CD4-positive, alpha-beta T cell (primary cell): ENCODE measurements around the gene ITGAE. TPM values are rescaled to one million over a fixed set of nuclear protein-coding genes. Genes with fewer than 3 reads are reported as not detected.
"Not testable (repeated sequence)": the region's sequence is repeated elsewhere in the genome, so short reads cannot be mapped to it uniquely, and the experiment has no call there.

Source experiments
- ATAC-seq: fragments of 200-7000 bp; cut with Tn5 transposase; one replicate; pipeline ENCODE4 v1.10.0; 2022; ENCODE audit warnings: mild to moderate bottlenecking; ENCODE audit not compliant: poor library complexity
- CTCF ChIA-PET: fragments of 350-600 bp; sonication (Branson Sonifier 250); formaldehyde crosslinking; loops from one replicate; lab custom pipeline; 2021; ENCODE audit warnings: antibody characterized with exemption, inconsistent platforms; lab: Charles Lee
- POLR2A ChIA-PET: fragments of 350-600 bp; sonication (Branson Sonifier 250); formaldehyde crosslinking; loops from one replicate; lab custom pipeline; 2021; ENCODE audit warnings: antibody characterized with exemption, inconsistent platforms; lab: Charles Lee
- DNase-seq, 14 experiments: peaks; one replicate each; pipeline ENCODE4 v3.0.0-alpha.2; 2013 to 2020; ENCODE audit warnings: mixed read lengths in 2 of 14
- H3K27ac ChIP-seq, 2 donors: one replicate each; pipeline versions ENCODE4 v1.5.1 to v1.7.0; 2013; ENCODE audit warnings: low read length in 2 of 2, low read depth in 1 of 2, mild to moderate bottlenecking in 1 of 2
- H3K27me3 ChIP-seq, 2 experiments: 1 replicate in 1 of 2; 2 replicates in 1 of 2; pipeline versions ENCODE4 v1.6.1 to v1.7.0; 2013; ENCODE audit warnings: low read length in 2 of 2, control low read depth in 1 of 2, mild to moderate bottlenecking in 1 of 2, moderate library complexity in 1 of 2; ENCODE audit not compliant: insufficient read depth in 2 of 2, control insufficient read depth in 1 of 2
- H3K36me3 ChIP-seq: one replicate; pipeline ENCODE4 v1.6.1; 2013; ENCODE audit warnings: low read length, control low read depth; ENCODE audit not compliant: insufficient read depth
- H3K4me1 ChIP-seq: one replicate; pipeline ENCODE4 v1.6.1; 2013; ENCODE audit warnings: low read length, control low read depth; ENCODE audit not compliant: insufficient read depth
- H3K4me3 ChIP-seq: one replicate; pipeline ENCODE4 v1.5.1; 2013; ENCODE audit warnings: mild to moderate bottlenecking, low read length, moderate library complexity
- H3K9me3 ChIP-seq, 2 experiments: 1 replicate in 1 of 2; 2 replicates in 1 of 2; pipeline versions ENCODE4 v1.6.1 to v1.7.0; 2013; ENCODE audit warnings: low read length in 2 of 2, mild to moderate bottlenecking in 2 of 2, control low read depth in 1 of 2, moderate library complexity in 1 of 2; ENCODE audit not compliant: control insufficient read depth in 1 of 2, insufficient read depth in 1 of 2
- H3K27ac Mint-ChIP-seq: one replicate; pipeline ENCODE4 v1.8.0; 2020; ENCODE audit warnings: mixed read lengths
- H3K27me3 Mint-ChIP-seq: one replicate; pipeline ENCODE4 v1.8.0; 2021; ENCODE audit warnings: mixed read lengths
- H3K36me3 Mint-ChIP-seq: one replicate; pipeline ENCODE4 v1.8.0; 2021; ENCODE audit warnings: low read depth, mixed read lengths
- H3K4me1 Mint-ChIP-seq: one replicate; pipeline ENCODE4 v1.8.0; 2021; ENCODE audit warnings: low read depth, mixed read lengths
- H3K4me3 Mint-ChIP-seq: one replicate; pipeline ENCODE4 v1.8.0; 2020; ENCODE audit warnings: mild to moderate bottlenecking, mixed read lengths
- H3K9me3 Mint-ChIP-seq: one replicate; pipeline ENCODE4 v1.8.0; 2020; ENCODE audit warnings: mixed read lengths
- intact Hi-C, 2 experiments: fragments of 100-400 bp; cut with DNase I in 1 of 2; cut with micrococcal nuclease in 1 of 2; formaldehyde crosslinking; loops; one replicate each; pipeline versions ENCODE4 v1.15.1 to v1.9.0; 2023 to 2025; cut with DNase I, micrococcal nuclease
- total RNA-seq, 174 experiments: library from RNA in 2 of 174; stranded (reverse) in 2 of 174; gene quantifications; one replicate each; pipeline ENCODE4 v1.2.3 and lab custom pipeline; 2021 to 2026
- TF ChIP-seq, protein P1 (sequence below): fragments of 200-600 bp; IDR thresholded peaks from one replicate; pipeline ENCODE4 v1.8.0; 2022; ENCODE audit warnings: antibody characterized with exemption, mild to moderate bottlenecking

The ITGAE gene
- total RNA-seq, 2 experiments from 2014 or later: 15.8 to 18.3 TPM

DNA sequence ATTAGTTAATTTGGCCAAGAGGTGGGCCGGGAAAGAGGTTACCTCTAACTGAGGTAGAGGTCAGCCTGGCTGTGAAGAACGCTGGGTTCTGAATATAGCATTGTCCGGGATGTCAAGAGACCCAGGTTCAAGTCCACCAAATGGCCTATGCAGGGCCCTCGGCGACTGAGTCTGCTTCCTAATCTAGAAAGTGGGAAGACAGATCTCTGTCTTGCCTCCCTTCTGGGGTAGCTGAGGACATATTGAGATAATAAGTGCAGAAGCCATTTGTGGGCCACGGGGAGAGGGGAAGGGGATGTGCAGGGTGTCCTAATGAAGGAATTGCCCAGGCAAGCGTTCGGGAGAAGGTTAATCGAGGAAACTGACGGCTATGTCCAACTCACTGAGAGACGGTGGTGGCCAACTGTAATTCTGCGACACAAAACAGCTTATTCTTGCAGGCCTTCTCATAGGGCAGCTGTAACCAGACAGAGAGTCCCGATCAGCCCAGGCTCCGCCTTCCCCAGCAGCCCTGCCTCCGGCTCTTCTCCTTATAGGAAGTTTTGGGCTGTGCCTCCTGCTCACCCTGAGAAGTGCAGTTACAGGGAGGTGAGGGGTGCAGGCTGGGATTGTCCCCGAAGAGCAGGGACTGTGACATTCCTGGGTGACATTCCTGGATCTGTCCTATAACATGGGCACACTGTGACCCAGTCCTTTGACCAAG, 61.4 kb downstream of the ITGAE start:
- H3K4me3 ChIP-seq: no peak overlapping the region
- TF ChIP-seq, protein P1, sequence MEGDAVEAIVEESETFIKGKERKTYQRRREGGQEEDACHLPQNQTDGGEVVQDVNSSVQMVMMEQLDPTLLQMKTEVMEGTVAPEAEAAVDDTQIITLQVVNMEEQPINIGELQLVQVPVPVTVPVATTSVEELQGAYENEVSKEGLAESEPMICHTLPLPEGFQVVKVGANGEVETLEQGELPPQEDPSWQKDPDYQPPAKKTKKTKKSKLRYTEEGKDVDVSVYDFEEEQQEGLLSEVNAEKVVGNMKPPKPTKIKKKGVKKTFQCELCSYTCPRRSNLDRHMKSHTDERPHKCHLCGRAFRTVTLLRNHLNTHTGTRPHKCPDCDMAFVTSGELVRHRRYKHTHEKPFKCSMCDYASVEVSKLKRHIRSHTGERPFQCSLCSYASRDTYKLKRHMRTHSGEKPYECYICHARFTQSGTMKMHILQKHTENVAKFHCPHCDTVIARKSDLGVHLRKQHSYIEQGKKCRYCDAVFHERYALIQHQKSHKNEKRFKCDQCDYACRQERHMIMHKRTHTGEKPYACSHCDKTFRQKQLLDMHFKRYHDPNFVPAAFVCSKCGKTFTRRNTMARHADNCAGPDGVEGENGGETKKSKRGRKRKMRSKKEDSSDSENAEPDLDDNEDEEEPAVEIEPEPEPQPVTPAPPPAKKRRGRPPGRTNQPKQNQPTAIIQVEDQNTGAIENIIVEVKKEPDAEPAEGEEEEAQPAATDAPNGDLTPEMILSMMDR: no peak
- H3K4me1 ChIP-seq: peaks cover 43% of the 10 kb centered on the region
- no peak for DNase-seq
- Mint-ChIP-seq H3K36me3 (no peaks in the 10 kb centered on the region), H3K27me3 (no peaks in the 10 kb centered on the region), H3K4me1 (peaks cover 44% of the 10 kb centered on the region), H3K27ac (peak overlapping the region; percentile 69), H3K9me3 (no peaks in the 10 kb centered on the region), H3K4me3 (no peak overlapping the region)
- H3K36me3 ChIP-seq: no peaks in the 10 kb centered on the region
- H3K27ac ChIP-seq: no peak overlapping the region
- no peaks in the 10 kb centered on the region for H3K27me3 ChIP-seq
- ChIA-PET POLR2A (interaction anchor here (0.8 to 2.3 kb wide), 8 partner anchors 12 to 824 kb away, joined by 3 to 17 read pairs (median 6); partner anchors contain the start of genes NCBP3 and P2RX5), CTCF (interaction anchor here (2.5 to 7.0 kb wide), 3 partner anchors 26 to 106 kb away, joined by 23 to 106 read pairs (median 52); partner anchors contain the start of gene NCBP3)
- ATAC-seq: no peak
- intact Hi-C loops: loop anchor here (5.0 to 10.0 kb wide), 5 partner anchors 45 to 268 kb away; partner anchors contain the start of gene NCBP3 (in 1 of the 2)
- peaks cover 0 to 5% of the 10 kb centered on the region in 2 experiments for H3K9me3 ChIP-seq

- ATAC-seq (peak; percentile 89), DNase-seq (peak; percentile 43 to 80 (median 61))
- no peaks in the 10 kb centered on the region for H3K9me3 Mint-ChIP-seq
- no peak overlapping the region for H3K4me3 ChIP-seq
- ChIA-PET CTCF (interaction anchor here (1.2 to 7.0 kb wide), 15 partner anchors 16 to 107 kb away, joined by 3 to 106 read pairs (median 8); partner anchors contain the start of genes CTNS, NCBP3 and P2RX5), POLR2A (interaction anchor here (0.6 to 2.3 kb wide), 13 partner anchors 12 to 825 kb away, joined by 3 to 17 read pairs (median 6); partner anchors contain the start of genes HASPIN, NCBP3 and P2RX5)
- no peaks in the 10 kb centered on the region for H3K36me3 ChIP-seq
- no peaks in the 10 kb centered on the region for H3K27me3 Mint-ChIP-seq
- no peak overlapping the region for H3K27ac ChIP-seq
- H3K4me1 ChIP-seq: peaks cover 43% of the 10 kb centered on the region
- peaks cover 0 to 5% of the 10 kb centered on the region in 2 experiments for H3K9me3 ChIP-seq
- H3K4me1 Mint-ChIP-seq: peaks cover 44% of the 10 kb centered on the region
- TF ChIP-seq, protein P1: no peak
- peak overlapping the region; percentile 54 for H3K27ac Mint-ChIP-seq
- intact Hi-C loops: loop anchor here (1.0 to 10.0 kb wide), 6 partner anchors 46 to 269 kb away; partner anchors contain the start of gene NCBP3 (in 1 of the 2)
- H3K4me3 Mint-ChIP-seq: peak overlapping the region; percentile 27
- no peaks in the 10 kb centered on the region for H3K36me3 Mint-ChIP-seq
- no peaks in the 10 kb centered on the region for H3K27me3 ChIP-seq
These were observed 62.3 kb downstream of the ITGAE start for GRCh38 chr17:3738562-3739295.

DNA sequence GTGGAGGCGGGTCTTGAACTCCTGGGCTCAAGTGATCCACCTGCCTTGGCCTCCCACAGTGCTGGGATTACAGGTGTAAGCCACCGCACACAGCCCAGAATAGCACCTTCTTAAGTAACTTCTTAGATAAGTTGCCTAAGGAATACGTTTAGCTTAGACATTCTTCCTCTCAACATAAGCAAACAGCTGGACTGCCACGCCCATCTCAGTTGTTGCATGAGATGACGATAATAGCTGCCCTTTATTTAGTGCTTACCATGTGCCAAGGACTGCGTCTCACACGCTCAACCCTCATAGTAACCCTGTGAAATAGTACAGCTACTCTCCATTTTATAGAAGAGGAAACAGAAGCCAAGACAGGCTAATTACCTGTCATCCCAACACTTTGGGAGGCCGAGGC, 65.5 kb downstream of the ITGAE start:
- ATAC-seq (no peak), DNase-seq (no peak)
- H3K4me3 ChIP-seq: no peak overlapping the region
- CTCF ChIA-PET: interaction anchor here (2.9 to 7.0 kb wide), 2 partner anchors 9 to 91 kb away, joined by 10 to 106 read pairs; no protein-coding TSS in a partner anchor
- H3K4me3 Mint-ChIP-seq: no peak overlapping the region
- H3K4me1 Mint-ChIP-seq: peaks cover 32% of the 10 kb centered on the region
- TF ChIP-seq, protein P1: no peak
- H3K36me3 Mint-ChIP-seq: no peaks in the 10 kb centered on the region
- H3K27me3 Mint-ChIP-seq: no peaks in the 10 kb centered on the region
- intact Hi-C loops: loop anchor here (5.0 to 10.0 kb wide), 5 partner anchors 49 to 272 kb away; partner anchors contain the start of gene NCBP3 (in 1 of the 2)
- H3K27ac Mint-ChIP-seq: no peak overlapping the region
- peaks cover 32% of the 10 kb centered on the region for H3K4me1 ChIP-seq
- H3K9me3 Mint-ChIP-seq: no peaks in the 10 kb centered on the region
- H3K27ac ChIP-seq: no peak overlapping the region
- POLR2A ChIA-PET: interaction anchor here (0.5 kb wide), 1 partner anchor 42 kb away, joined by 3 read pairs; no protein-coding TSS in a partner anchor
- H3K9me3 ChIP-seq: no peaks in the 10 kb centered on the region
- H3K36me3 ChIP-seq: no peaks in the 10 kb centered on the region
- H3K27me3 ChIP-seq: no peaks in the 10 kb centered on the region

- H3K36me3 ChIP-seq, H3K9me3 ChIP-seq, H3K36me3 Mint-ChIP-seq, H3K9me3 Mint-ChIP-seq, H3K27ac ChIP-seq, H3K4me3 Mint-ChIP-seq, DNase-seq, H3K27me3 ChIP-seq, H3K27ac Mint-ChIP-seq, H3K4me3 ChIP-seq, H3K27me3 Mint-ChIP-seq, ATAC-seq: not testable (repeated sequence)
- intact Hi-C loops: loop anchor here (5.0 to 10.0 kb wide), 5 partner anchors 50 to 272 kb away; partner anchors contain the start of gene NCBP3 (in 1 of the 2)
- CTCF ChIA-PET: interaction anchor here (7.0 kb wide), 1 partner anchor 92 kb away, joined by 106 read pairs; no protein-coding TSS in a partner anchor
- peaks cover 26% of the 10 kb centered on the region for H3K4me1 ChIP-seq
- peaks cover 26% of the 10 kb centered on the region for H3K4me1 Mint-ChIP-seq
- POLR2A ChIA-PET: interaction anchor here (0.5 kb wide), 1 partner anchor 42 kb away, joined by 3 read pairs; no protein-coding TSS in a partner anchor
These were observed 66.1 kb downstream of the ITGAE start for GRCh38 chr17:3734911-3735276.
